GM12872 (cell line): ENCODE data around the gene EPHB2.

Experiments
- TF ChIP-seq, protein P1 (sequence below): IDR thresholded peaks from 3 replicates; pipeline ENCODE4 v1.5.1; 2011; ENCODE audit warnings: low read depth, mild to moderate bottlenecking, low read length, moderate library complexity; ENCODE audit not compliant: insufficient read depth

EPHB2 gene

DNA sequence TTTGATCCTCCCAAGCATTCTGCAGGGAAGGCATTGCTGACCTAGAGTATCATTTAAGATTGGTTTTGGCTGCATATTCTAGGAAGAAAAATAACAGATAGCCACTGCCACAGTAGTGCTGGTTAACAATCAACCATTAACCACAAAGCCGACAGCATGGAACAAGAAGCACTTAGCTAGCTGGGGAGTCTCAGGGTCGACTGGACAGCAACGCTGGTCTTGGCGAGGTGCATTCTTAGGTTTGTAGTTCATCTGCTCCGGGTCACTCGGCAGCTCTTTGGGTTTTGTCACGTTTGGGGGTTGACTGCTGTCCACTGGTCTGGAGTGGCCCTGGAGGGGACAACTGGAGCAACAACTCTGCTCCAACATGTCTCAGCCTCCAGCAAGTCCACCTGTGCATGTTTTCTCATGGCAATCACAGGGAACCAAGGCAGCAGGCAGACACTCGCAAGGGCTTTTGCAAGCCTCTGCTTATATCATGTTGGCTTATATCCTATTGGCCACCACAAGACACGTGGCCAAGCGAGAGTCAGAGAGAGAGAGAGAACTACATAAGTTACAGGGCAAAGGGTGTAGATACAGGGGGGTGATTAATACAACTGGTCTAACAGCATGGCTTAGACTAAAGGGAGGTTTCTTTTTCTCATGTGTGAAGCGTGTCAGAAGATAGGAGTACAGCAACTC, 162.5 kb downstream of the EPHB2 start:
- TF ChIP-seq, protein P1, sequence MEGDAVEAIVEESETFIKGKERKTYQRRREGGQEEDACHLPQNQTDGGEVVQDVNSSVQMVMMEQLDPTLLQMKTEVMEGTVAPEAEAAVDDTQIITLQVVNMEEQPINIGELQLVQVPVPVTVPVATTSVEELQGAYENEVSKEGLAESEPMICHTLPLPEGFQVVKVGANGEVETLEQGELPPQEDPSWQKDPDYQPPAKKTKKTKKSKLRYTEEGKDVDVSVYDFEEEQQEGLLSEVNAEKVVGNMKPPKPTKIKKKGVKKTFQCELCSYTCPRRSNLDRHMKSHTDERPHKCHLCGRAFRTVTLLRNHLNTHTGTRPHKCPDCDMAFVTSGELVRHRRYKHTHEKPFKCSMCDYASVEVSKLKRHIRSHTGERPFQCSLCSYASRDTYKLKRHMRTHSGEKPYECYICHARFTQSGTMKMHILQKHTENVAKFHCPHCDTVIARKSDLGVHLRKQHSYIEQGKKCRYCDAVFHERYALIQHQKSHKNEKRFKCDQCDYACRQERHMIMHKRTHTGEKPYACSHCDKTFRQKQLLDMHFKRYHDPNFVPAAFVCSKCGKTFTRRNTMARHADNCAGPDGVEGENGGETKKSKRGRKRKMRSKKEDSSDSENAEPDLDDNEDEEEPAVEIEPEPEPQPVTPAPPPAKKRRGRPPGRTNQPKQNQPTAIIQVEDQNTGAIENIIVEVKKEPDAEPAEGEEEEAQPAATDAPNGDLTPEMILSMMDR, result no peak

DNA sequence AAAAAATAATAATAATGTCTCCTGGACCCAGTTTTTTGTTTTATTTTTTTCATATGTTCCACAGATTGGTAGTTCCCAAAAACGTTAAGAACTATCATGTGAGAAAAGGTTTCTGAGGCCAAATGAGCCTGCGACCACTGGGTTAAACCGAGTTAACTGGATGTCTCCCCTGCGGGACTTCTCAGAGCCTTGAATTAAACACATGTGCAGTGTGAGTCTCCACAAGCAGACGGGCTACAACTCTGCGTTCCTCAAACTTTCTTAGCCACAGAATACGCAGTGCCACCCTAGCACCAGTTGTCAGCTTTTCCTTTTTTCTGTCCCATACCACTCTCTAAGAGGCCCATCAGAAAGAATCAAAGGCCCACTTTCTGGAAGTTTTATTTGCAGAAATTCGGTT, 164.1 kb downstream of the EPHB2 start:
- TF ChIP-seq, protein P1, result no peak

DNA sequence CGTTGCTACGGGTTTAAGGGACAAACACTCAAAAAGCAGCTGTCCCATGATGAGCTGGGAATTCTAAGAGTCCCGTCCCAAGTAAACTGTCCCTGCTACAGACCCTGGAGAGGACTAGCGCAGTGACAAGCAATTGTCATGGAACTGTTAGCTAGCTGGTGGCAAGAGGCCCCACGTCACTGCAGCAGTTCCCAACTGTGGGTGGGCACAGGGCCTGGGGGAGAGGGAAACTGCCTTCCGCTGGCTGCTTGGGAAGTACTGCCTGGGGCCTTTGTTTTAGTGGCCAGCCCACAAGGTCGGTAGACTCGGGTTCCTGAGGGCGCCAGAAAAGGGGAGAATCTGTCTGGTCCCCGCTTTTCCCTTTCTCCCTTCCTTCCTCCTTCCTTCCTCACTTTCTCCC, 164.6 kb downstream of the EPHB2 start:
- TF ChIP-seq, protein P1, result no peak

DNA sequence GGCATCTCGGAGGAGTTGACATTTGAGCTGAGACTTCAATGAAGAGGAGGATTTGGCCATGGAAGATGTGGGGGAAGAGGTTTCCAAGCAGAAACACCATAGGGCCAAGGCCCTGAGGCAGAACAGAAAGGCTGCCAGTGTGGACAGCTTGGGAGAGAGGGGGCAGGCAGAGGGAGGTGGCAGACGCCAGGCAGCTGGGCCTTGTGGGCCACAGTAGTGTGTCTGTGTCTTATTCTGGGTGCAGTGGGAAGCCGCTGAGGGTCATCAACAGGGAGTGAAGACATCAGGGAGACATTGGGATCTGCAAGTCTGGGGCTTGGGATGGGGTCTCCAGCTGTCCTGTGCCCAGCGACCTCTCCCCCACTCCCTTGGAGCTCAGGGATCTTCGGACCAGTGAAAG, 165.2 kb downstream of the EPHB2 start:
- TF ChIP-seq, protein P1, result no peak

DNA sequence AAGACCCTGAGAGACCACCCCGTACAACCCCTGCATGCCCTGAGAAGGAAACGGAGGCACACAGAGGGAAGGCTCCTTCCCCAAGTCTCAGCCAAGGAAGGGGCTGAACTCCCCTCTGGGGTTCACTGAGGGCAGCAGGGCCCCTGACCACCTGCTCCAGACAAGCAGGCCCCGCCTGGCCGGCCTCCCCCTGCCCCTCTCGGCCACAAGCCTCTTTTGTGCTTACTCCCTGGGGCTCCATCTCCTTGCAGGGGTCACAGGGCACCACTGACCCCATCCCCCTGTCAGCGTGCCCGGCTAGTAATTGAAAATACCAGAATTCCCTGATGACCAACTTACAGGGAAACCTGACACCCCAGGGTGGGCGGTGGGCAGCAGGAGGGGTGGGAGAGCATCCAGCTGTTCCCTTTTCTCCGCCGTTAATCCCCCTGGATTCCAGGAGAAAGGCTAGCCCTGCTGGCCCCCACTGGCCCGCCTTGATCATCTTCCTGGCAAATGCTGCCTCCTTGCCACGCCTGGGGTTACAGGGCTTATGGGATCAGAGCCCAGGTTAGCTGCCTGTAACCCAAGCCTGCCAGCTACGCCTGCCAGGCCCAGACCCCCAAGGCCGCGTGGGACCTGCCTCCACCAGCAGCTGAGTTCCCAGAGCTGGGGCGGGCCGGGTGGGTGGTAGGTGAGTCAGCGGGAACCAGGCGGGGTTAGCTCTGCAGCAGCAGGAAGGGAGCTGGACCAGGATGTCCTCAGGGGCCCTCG, 165.9 kb downstream of the EPHB2 start:
- TF ChIP-seq, protein P1, result no peak

DNA sequence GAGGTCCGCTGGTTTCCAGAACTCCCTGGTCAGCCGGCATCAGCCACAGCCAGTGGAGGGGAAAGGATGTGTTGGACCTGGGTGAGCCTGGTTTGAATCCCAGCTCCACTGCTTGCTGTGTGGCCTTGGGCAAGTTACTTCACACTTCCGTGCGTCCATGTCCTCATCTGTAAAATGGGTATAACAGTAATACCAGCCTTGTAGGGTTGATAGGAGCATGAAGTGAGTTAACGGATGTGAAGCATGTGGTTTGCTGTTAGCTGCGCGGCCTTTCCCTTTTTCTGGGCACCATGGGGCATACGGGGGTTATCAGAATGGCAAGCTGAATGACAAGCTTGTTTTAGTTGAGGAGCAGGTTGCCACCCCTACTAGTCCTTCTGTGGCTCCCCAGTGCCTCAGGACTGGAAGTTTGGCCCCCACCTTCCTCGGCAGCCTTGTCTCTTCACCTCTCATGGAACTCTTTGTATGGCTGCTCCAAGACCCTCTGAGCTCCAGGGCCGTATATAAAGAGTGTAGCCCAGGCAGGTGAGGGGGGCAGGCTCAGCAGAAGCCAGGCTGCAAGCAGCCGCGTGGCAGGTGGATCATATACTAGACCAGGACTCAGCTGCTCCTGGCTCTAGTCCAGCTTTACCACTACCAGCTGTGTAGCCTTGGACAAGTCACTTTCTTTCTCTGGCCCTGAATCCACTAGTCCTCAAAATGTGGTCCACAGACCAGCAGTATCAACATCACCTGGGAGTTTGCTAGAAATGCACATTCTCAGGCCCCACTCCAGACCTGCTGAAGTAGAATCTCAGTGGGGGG, 166.7 kb downstream of the EPHB2 start:
- TF ChIP-seq, protein P1, result no peak

DNA sequence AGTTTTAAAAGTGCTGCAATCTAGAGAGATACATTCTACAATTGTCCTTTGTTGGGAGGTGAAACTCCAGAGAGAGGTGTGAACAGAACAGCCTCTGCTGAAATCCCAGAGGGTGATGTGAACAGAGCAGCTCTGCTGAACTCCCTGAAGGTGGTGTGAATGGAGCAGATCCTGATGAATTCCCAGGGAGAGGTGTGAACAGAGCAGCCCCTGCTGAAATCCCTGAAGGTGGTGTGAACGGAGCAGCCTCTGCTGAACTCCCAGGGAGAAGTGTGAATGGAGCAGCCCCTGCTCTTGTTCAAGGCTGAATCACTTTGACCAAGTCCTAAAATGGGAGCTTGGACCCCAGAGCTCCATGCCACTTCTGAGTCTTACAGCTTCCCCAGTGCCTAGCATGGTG, 167.3 kb downstream of the EPHB2 start:
- TF ChIP-seq, protein P1, result no peak
